Astrocyte (in vitro differentiated cells and primary cell): ENCODE results near the gene ZFPM1. TPM values are rescaled to one million over a fixed set of nuclear protein-coding genes. Genes with fewer than 3 reads are reported as not detected.

Source experiments
- DNase-seq: peaks from one replicate; pipeline ENCODE4 v3.0.0-alpha.2; 2010; ENCODE audit warnings: low read depth
- FAIRE-seq: peaks from 2 replicates; lab custom pipeline; 2011; peaks lifted over from hg19 to GRCh38; lab: Jason Lieb, UNC
- H2AFZ ChIP-seq: 2 replicates; pipeline ENCODE4 v1.6.0; 2012; ENCODE audit warnings: low read depth, low read length, inconsistent platforms
- H3K27ac ChIP-seq: 2 replicates; pipeline ENCODE4 v1.5.1; 2011; ENCODE audit warnings: low read depth, low read length, inconsistent platforms
- H3K27me3 ChIP-seq: 2 replicates; pipeline ENCODE4 v1.6.0; 2011; ENCODE audit warnings: low read length, inconsistent platforms; ENCODE audit not compliant: insufficient read depth
- H3K36me3 ChIP-seq: 2 replicates; pipeline ENCODE4 v1.5.1; 2011; ENCODE audit warnings: low read length, inconsistent platforms; ENCODE audit not compliant: insufficient read depth
- H3K4me1 ChIP-seq: 2 replicates; pipeline ENCODE4 v1.5.1; 2011; ENCODE audit warnings: low read length, inconsistent platforms; ENCODE audit not compliant: insufficient read depth
- H3K4me2 ChIP-seq: 2 replicates; pipeline ENCODE4 v1.6.0; 2012; ENCODE audit warnings: low read length, inconsistent platforms
- H3K4me3 ChIP-seq: 2 replicates; pipeline ENCODE4 v1.5.1; 2011; ENCODE audit warnings: low read depth, mild to moderate bottlenecking, low read length, inconsistent platforms; ENCODE audit not compliant: insufficient read depth
- H3K79me2 ChIP-seq: 2 replicates; pipeline ENCODE4 v1.6.0; 2012; ENCODE audit warnings: mild to moderate bottlenecking, low read length, inconsistent platforms; ENCODE audit not compliant: insufficient read depth
- H3K9ac ChIP-seq: 2 replicates; pipeline ENCODE4 v1.6.0; 2012; ENCODE audit warnings: mild to moderate bottlenecking, low read length, inconsistent platforms
- H3K9me3 ChIP-seq: 2 replicates; pipeline ENCODE4 v1.5.1; 2012; ENCODE audit warnings: low read depth, mild to moderate bottlenecking, low read length, inconsistent platforms; ENCODE audit not compliant: insufficient read depth
- H4K20me1 ChIP-seq: 2 replicates; pipeline ENCODE4 v1.6.0; 2012; ENCODE audit warnings: low read length, inconsistent platforms; ENCODE audit not compliant: insufficient read depth
- H3K27ac Mint-ChIP-seq: one replicate; pipeline ENCODE4 v1.8.0; 2021; ENCODE audit warnings: mild to moderate bottlenecking, mixed read lengths; ENCODE audit not compliant: unreplicated experiment
- H3K27me3 Mint-ChIP-seq: one replicate; pipeline ENCODE4 v1.8.0; 2021; ENCODE audit warnings: low read depth, mixed read lengths; ENCODE audit not compliant: unreplicated experiment
- H3K36me3 Mint-ChIP-seq: one replicate; pipeline ENCODE4 v1.8.0; 2021; ENCODE audit warnings: low read depth, mixed read lengths; ENCODE audit not compliant: unreplicated experiment
- H3K4me1 Mint-ChIP-seq: one replicate; pipeline ENCODE4 v1.8.0; 2021; ENCODE audit warnings: low read depth, mixed read lengths; ENCODE audit not compliant: unreplicated experiment
- H3K4me3 Mint-ChIP-seq: one replicate; pipeline ENCODE4 v1.8.0; 2021; ENCODE audit warnings: mild to moderate bottlenecking, moderate library complexity, mixed read lengths; ENCODE audit not compliant: unreplicated experiment
- H3K9me3 Mint-ChIP-seq: one replicate; pipeline ENCODE4 v1.8.0; 2021; ENCODE audit warnings: mild to moderate bottlenecking, mixed read lengths; ENCODE audit not compliant: unreplicated experiment
- CTCF ChIP-seq: IDR thresholded peaks from 2 replicates; pipeline ENCODE4 v1.5.1; 2011; ENCODE audit warnings: low read depth, mild to moderate bottlenecking, inconsistent platforms, low read length, moderate library complexity; ENCODE audit not compliant: insufficient read depth
- EZH2 ChIP-seq: IDR thresholded peaks from 2 replicates; pipeline ENCODE4 v1.6.1; 2012; ENCODE audit warnings: mild to moderate bottlenecking, low read length, inconsistent platforms; ENCODE audit not compliant: insufficient read depth
- total RNA-seq: library from RNA; stranded (reverse); gene quantifications from 2 replicates; pipeline ENCODE4 v1.2.1, GENCODE V29; 2021

ZFPM1 gene
- total RNA-seq, 1 donor from 2014 or later: 8.6 TPM

GRCh38 chr16:88482630-88483391 lies 29.7 kb downstream of the ZFPM1 start:
- peaks cover 4% of the 10 kb centered on the region for H3K27me3 Mint-ChIP-seq
- no peaks in the 10 kb centered on the region for H3K79me2 ChIP-seq
- no peak overlapping the region for H2AFZ ChIP-seq
- DNase-seq: no peak
- no peak overlapping the region for H3K4me3 ChIP-seq
- no peak overlapping the region for H3K27ac Mint-ChIP-seq
- no peak for FAIRE-seq
- H3K36me3 Mint-ChIP-seq: peaks cover 2% of the 10 kb centered on the region
- H3K9ac ChIP-seq: no peak overlapping the region
- no peaks in the 10 kb centered on the region for H3K4me1 ChIP-seq
- no peaks in the 10 kb centered on the region for H3K27me3 ChIP-seq
- no peak overlapping the region for H3K4me3 Mint-ChIP-seq
- no peaks in the 10 kb centered on the region for H3K4me1 Mint-ChIP-seq
- H4K20me1 ChIP-seq: peaks cover 80% of the 10 kb centered on the region
- no peaks in the 10 kb centered on the region for H3K9me3 Mint-ChIP-seq
- H3K27ac ChIP-seq: no peak overlapping the region
- no peaks in the 10 kb centered on the region for H3K36me3 ChIP-seq
- no peaks in the 10 kb centered on the region for H3K9me3 ChIP-seq
- TF ChIP-seq CTCF: no peak
- no peak overlapping the region for H3K4me2 ChIP-seq

- DNase-seq (no peak), FAIRE-seq (no peak)
- H3K36me3 Mint-ChIP-seq: peaks cover 2% of the 10 kb centered on the region
- no peaks in the 10 kb centered on the region for H3K9me3 Mint-ChIP-seq
- Histone ChIP-seq H3K27ac (no peak overlapping the region), H3K4me2 (no peak overlapping the region), H3K4me1 (no peaks in the 10 kb centered on the region), H2AFZ (no peak overlapping the region), H3K79me2 (no peaks in the 10 kb centered on the region), H3K9ac (no peak overlapping the region), H3K27me3 (no peaks in the 10 kb centered on the region), H3K36me3 (no peaks in the 10 kb centered on the region), H3K4me3 (no peak overlapping the region), H4K20me1 (peaks cover 75% of the 10 kb centered on the region), H3K9me3 (no peaks in the 10 kb centered on the region)
- TF ChIP-seq EZH2 (no peak), CTCF (no peak)
- H3K27me3 Mint-ChIP-seq: peaks cover 4% of the 10 kb centered on the region
- H3K4me1 Mint-ChIP-seq: no peaks in the 10 kb centered on the region
- H3K4me3 Mint-ChIP-seq: no peak overlapping the region
- H3K27ac Mint-ChIP-seq: no peak overlapping the region
Observed at GRCh38 chr16:88483392-88483641, 30.2 kb downstream of the ZFPM1 start.
